Stimulated activated CD4-positive, alpha-beta T cell treated with anti-CD3 and anti-CD28 coated beads, TNF-alpha, amount 100 ng/mL, for 1 hour (primary cell): ENCODE data around the gene TRIB2.
"Not testable (repeated sequence)": the region's sequence is repeated elsewhere in the genome, so short reads cannot be mapped to it uniquely, and the experiment has no call there.

Source experiments
- DNase-seq, 3 donors: peaks; one replicate each; pipeline ENCODE4 v3.0.0-alpha.2; 2020; ENCODE audit warnings: low read depth in 3 of 3, low spot score in 1 of 3

Gene TRIB2

DNA sequence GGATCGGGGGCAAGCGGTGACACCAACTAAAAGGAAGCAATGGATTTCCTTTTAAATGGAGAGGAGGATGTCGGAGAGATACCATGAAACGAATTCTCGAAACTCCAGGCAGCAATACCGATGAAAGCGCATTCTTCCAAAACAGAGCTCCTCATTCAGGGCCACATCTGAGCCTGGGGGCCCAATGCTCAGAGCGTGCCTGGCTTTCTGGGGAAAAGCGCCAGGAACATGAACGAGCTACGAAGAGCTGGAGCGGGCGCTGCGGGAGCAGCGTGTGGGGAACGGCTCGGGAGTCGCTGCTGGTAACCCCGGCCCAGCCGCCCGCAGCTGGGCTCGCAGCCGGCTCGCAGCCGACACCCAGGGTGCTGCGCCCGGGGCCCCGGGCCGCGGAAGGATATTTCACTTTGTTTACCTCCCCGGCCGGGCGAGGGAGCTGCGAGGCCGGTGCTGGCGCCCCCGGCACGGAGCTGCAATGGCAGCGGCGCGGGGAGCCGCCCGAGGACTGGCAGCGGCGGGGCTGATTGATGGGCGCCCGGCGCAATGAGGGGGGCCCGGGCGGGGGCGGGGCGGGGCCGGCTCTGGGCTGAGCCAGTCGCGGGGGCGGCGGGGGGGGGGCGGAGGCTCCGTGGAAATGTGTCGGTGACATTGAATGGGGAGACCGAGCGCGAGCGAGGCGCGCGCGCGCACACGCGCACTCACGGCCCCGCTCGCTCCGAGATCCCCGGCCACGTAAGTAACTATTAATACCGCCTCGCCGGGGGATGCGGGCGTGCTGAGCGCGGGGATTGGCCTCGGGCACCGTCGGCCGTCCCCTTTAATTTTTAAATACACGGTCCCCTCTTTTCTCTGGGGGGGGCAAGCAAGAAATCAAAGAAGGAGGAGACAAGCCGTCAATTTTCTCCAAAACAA is at the start of gene TRIB2:
Gene TRIB2 (plus strand): TSS at position 655 of the 909 bp plus-strand sequence. CDS start 1,372 bp downstream, outside the sequence.
- DNase-seq = peak; percentile 81 to 92 (median 82)

DNA sequence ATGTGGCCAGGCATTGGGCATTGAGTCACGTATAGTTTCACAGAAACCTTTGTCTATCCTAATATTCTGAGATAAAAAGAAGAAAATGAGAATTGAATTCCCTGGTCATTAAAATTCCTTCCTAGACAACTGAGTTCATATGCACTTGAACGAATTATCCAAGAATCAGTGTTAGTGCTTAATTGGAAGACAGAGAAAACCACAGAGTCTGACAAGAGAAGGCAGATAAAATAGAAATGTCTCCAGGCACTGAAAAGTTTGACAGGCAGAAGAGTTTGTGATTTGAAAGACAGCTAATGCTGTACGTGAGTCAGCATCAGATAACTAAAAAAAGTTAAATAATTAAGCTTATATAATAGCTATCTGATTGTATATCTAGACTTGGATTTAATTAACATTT is 47.7 kb upstream of the TRIB2 start:
- no peak for DNase-seq

- no peak for DNase-seq
Measured at GRCh38 chr2:12672711-12673315, 43.9 kb upstream of the TRIB2 start.

DNA sequence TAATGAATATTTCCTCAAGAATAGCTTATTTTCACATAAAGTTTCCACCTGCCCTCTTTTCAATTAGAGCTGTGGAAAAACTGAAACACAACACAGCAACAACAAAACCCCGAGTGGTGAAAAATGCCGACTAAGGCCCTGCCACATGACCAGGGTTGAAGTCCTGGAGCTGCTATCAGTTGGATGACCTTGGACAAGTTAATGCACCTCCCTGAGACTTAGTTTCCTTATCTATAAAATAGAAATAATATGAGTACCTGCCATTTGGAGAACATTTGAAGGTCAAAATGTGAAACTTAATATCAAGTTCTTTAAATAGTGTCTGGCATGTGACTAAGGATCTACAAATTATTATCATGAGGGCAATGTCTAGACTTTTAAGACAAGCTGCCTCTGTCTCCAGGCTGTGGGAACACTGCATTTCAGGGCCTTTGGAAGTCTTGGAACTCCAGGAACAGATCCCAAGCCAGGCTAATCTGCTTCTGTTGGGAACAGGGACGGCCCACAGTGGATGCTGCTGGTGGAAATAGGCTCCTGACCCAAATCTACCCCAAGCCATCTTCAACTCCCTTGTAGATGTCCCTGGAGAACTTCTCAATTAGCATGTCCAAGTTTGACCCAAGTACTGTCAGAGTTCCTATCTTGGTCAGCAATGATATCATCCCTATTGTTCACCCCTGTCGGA is 42.0 kb upstream of the TRIB2 start:
- DNase-seq = no peak

- DNase-seq = no peak
Measured at GRCh38 chr2:12675352-12675795, 41.4 kb upstream of the TRIB2 start.

DNA sequence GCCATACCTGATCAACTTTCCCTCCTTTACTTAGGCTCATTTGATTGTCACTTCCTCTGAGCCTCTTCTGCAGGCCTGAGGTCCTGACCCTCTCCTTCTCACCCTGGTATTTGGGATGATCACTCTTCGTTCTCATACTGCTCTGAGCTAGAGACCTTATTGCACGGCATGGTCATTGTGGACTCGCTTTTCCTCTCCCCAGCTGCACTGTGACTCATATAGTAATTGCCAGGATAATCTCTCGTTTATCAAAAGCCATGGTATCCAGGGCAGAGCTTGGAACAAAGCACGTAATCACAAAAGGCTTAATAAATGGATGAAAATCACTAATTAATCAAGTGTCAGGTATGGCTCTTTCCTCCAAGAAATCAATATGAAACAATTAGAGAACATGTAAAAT is 40.9 kb upstream of the TRIB2 start:
- DNase-seq = no peak

- no peak for DNase-seq
Measured at GRCh38 chr2:12676771-12677170, 40.0 kb upstream of the TRIB2 start.

DNA sequence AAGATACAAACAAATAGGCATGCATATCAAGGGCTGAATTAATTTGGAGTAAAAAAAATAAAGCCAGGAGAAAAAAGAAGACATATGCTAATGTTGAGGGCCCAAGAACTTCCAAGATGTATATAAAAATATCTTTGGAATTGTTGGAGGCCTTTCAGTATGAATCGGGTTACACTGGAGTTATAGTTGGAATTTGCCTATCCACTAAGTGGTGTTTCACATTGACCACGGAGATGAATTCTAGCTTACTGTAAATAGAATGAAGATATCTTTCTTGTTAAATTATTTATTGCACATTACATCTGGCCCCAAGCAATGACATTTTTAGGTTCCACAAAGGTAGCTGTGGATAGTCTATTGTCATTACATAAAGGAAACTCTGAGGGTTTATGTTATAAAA is 38.5 kb upstream of the TRIB2 start:
- no peak for DNase-seq

DNA sequence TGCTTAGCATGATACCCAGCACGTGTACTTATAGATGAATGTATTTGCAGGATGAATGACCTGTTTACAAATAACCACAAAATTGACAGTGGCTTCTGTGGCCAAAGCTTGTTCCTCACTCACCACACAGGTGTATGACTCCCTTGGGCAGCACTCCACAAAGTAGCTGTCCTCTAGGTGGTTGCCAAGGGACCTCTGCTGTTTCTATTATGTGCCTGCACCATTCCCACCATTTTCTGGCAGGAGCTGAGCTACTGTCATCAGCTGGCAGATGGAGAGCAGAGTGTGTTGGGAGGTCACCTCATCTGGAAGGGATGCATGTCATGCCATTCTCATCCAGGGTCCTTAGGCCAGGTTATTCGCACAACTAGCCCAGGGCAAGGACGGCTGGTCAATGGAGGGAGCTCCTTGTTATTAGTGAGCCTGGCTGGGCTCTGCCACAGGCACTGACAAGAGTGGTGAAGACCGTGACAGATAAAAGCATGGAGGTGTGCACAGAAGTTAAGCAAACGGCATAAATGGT is 37.1 kb upstream of the TRIB2 start:
- no peak for DNase-seq

DNA sequence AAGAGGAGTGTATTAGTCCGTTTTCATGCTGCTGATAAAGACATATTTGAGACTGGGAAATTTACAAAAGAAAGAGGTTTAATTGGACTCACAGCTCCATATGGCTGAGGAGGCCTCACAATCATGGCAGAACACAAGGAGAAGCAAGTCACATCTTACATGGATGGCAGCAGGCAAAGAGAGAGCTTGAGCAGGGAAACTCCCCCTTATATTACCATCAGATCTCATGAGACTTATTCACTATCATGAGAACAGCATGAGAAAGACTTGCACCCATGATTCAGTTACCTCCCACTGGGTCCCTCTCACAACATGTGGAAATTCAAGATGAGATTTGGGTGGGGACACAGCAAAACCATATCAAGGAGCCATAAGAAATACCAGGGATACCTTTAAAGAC is 36.6 kb upstream of the TRIB2 start:
- DNase-seq = not testable (repeated sequence)

DNA sequence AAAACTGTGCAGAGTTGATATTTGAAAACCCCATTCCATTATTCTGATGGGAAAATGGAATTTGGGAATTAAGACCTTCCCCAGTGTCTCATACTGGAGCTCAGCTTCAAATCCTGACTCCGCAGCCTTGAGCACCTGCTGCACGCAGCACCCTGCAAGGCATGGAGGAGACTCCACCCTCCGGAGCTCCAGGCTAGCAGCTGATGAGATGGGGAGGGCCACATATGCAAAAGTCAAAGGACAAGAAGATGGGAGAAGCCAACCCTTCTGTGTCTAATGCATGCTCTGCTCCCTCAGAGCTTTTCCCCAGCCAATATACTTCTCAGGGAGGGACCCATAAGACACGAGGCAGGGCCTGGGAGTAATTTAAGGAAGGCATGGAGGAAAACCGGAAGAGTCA is 34.7 kb upstream of the TRIB2 start:
- DNase-seq = no peak

DNA sequence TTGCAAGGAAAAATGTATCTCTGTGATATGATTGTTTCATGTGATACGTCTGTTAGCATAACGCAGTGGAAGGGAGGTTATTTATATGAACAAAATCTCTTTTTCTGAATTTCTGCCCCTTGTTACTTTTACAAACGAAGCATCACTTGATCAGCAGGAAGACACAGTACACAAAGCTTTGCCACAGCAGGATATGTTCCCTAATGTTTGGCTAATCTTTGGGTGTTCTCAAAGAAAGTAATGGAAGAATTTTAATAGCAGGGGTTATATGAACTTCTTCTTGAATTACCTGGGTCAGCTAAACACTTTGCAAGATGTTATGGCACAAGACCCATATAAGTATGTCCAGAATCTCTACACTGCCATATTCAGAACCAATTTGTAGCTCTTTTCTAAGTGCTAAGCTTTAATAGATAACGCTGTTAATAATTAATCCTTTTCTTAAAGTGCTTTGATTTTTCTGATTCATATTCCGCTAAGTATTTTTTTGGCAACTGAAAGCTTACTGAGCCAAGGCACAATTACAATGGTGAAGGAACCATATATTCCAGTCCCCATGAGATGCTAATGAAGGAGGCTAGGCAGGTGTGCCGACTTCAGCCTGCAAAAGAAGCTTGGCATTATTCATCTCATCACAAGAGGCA is 33.2 kb upstream of the TRIB2 start:
- no peak for DNase-seq

- DNase-seq = no peak
Measured at GRCh38 chr2:12684471-12684936, 32.2 kb upstream of the TRIB2 start.

DNA sequence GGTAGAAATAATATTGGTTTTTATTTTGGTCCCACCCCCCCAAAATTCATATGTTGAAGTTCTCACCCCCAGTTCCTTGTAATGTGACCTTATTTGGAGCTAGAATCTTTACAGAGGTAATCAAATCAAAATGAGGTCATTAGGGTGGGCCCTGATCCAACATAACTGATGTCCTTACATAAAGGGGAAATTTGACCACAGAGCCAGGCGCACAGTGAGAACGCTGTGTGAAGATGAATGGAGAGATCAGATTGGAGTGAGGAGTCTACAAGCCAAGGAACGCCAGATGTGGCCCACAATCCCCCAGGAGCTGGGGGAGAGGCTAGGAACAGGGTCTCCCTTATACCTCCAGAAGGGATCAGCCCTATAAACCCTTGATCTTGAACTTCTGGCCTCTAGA is 31.6 kb upstream of the TRIB2 start:
- no peak for DNase-seq

- no peak for DNase-seq
Measured at GRCh38 chr2:12685956-12686355, 30.8 kb upstream of the TRIB2 start.

DNA sequence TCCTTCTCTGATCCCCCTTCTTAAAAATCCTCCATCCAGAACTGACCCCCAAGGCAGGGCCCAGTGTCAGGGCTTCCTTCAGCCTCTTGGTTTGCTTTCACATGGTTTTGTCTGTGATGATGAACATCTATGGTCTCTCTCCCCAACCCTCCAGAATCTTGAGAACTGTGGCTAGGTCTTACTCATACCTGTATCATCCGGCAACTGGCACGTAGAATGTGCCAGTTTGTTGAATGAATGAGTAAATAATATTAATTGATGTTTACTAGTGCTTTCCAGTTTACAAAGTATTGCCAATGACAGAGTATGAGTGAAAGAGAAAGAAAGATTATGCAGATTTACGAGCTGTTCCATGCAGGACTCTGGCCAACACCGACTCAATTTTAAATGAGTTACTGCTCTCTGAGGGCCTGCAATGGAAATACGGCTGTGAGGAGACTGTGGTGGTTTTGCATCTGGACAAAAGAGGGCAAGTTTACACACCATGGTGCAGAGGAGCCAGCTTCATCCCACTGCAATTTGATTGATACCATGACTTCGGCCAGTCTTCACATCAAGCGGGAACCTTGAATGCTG is 29.9 kb upstream of the TRIB2 start:
- DNase-seq = no peak

DNA sequence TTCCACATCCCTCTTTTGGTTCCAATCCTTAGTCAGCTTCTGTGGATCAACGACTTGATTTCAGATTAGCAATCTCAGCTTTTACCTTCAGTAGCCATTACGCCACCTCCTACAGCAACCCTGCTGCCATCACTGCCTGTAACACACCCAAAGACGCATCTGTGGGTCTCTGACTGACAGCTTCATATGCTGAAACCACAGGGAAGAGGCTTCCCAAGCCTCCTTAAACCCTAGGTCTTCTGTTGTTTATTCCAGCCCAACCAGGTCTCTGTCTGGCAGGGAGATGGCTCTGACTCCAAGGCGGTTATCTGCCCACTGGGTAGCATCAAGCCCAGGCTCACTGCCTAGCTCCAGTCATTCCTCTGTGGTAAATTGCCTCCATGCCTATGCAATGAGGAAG is 28.6 kb upstream of the TRIB2 start:
- no peak for DNase-seq

GRCh38 chr2:12688893-12689292 is 27.8 kb upstream of the TRIB2 start:
- DNase-seq = no peak

DNA sequence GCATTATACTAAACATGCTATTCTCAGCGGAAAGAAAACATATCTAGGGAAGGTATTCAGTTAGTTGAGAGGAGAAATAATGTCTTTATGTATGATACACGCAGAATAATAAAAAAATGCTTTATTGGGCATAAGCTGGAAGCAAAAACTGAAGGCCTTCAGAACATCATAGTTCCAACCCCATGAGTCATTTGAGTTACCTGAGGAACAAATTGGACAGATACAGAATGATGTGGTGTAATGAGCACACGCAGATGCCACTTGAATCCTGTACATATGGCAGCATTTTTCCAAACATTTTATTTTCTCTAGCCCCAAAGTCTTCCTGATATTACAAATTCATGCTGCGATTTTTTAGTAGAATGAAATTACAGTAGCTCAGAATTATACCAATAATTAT is 23.2 kb upstream of the TRIB2 start:
- no peak for DNase-seq

- DNase-seq = no peak
Measured at GRCh38 chr2:12694990-12695774, 21.6 kb upstream of the TRIB2 start.
